WTC11 (cell line): ENCODE results near the gene ABCC6. TPM values are rescaled to one million over a fixed set of nuclear protein-coding genes. Genes with fewer than 3 reads are reported as not detected.
"Not testable (repeated sequence)": the region's sequence is repeated elsewhere in the genome, so short reads cannot be mapped to it uniquely, and the experiment has no call there.

Experiments used
- ATAC-seq: fragments of 200-7000 bp; cut with Tn5 transposase; 2 replicates; pipeline ENCODE4 v1.10.0; 2021; ENCODE audit warnings: mild to moderate bottlenecking, moderate library complexity
- CTCF ChIA-PET: fragments of 300-600 bp; sonication (Branson Sonifier 250); formaldehyde crosslinking; loops from one replicate; lab custom pipeline; 2021; ENCODE audit warnings: antibody characterized with exemption; lab: Charles Lee
- POLR2A ChIA-PET: fragments of 350-600 bp; sonication (Branson Sonifier 250); formaldehyde crosslinking; loops from one replicate; lab custom pipeline; 2021; ENCODE audit warnings: antibody characterized with exemption; lab: Charles Lee
- DNase-seq: peaks from one replicate; pipeline ENCODE4 v3.0.0; 2021; ENCODE audit warnings: low spot score
- H3K27ac Mint-ChIP-seq: 2 replicates; pipeline ENCODE4 v1.8.0; 2021; ENCODE audit warnings: mixed read lengths
- H3K27me3 Mint-ChIP-seq: 2 replicates; pipeline ENCODE4 v1.8.0; 2021; ENCODE audit warnings: low read depth, mild to moderate bottlenecking, moderate library complexity, mixed read lengths
- H3K36me3 Mint-ChIP-seq: 2 replicates; pipeline ENCODE4 v1.8.0; 2021; ENCODE audit warnings: mixed read lengths
- H3K4me1 Mint-ChIP-seq: 2 replicates; pipeline ENCODE4 v1.8.0; 2022; ENCODE audit warnings: mixed read lengths
- H3K4me3 Mint-ChIP-seq: 2 replicates; pipeline ENCODE4 v1.8.0; 2021; ENCODE audit warnings: mild to moderate bottlenecking, moderate library complexity, mixed read lengths
- H3K9me3 Mint-ChIP-seq: 2 replicates; pipeline ENCODE4 v1.8.0; 2021; ENCODE audit warnings: mixed read lengths
- total RNA-seq: library from RNA; stranded (reverse); gene quantifications from 3 replicates; pipeline ENCODE4 v1.2.3, GENCODE V29; 2021

The ABCC6 gene
- total RNA-seq, 1 experiment from 2014 or later = 1.3 TPM

GRCh38 chr16:16218787-16219186, 4.5 kb downstream of the ABCC6 start:
- H3K4me3 Mint-ChIP-seq, CTCF ChIA-PET, H3K4me1 Mint-ChIP-seq, DNase-seq, H3K27ac Mint-ChIP-seq, H3K36me3 Mint-ChIP-seq, POLR2A ChIA-PET, H3K27me3 Mint-ChIP-seq, H3K9me3 Mint-ChIP-seq, ATAC-seq: not testable (repeated sequence)

- ATAC-seq, H3K4me3 Mint-ChIP-seq, DNase-seq, H3K9me3 Mint-ChIP-seq, H3K27ac Mint-ChIP-seq, H3K27me3 Mint-ChIP-seq, CTCF ChIA-PET, H3K36me3 Mint-ChIP-seq, POLR2A ChIA-PET, H3K4me1 Mint-ChIP-seq: not testable (repeated sequence)
These were observed 4.9 kb downstream of the ABCC6 start for GRCh38 chr16:16218349-16218748.

GRCh38 chr16:16213863-16214293, 9.4 kb downstream of the ABCC6 start:
- H3K9me3 Mint-ChIP-seq, H3K4me3 Mint-ChIP-seq, H3K36me3 Mint-ChIP-seq, CTCF ChIA-PET, H3K27ac Mint-ChIP-seq, DNase-seq, H3K4me1 Mint-ChIP-seq, ATAC-seq, H3K27me3 Mint-ChIP-seq, POLR2A ChIA-PET: not testable (repeated sequence)

GRCh38 chr16:16211404-16211803, 11.9 kb downstream of the ABCC6 start:
- DNase-seq, ATAC-seq, H3K9me3 Mint-ChIP-seq, H3K36me3 Mint-ChIP-seq, H3K27ac Mint-ChIP-seq, CTCF ChIA-PET, H3K4me1 Mint-ChIP-seq, H3K27me3 Mint-ChIP-seq, H3K4me3 Mint-ChIP-seq: not testable (repeated sequence)
- POLR2A ChIA-PET = interaction anchor here (0.6 kb wide), 1 partner anchor 702 kb away, joined by 7 read pairs; no protein-coding TSS in a partner anchor

GRCh38 chr16:16208461-16208860, 14.8 kb downstream of the ABCC6 start:
- ATAC-seq, H3K4me1 Mint-ChIP-seq, H3K36me3 Mint-ChIP-seq, H3K4me3 Mint-ChIP-seq, DNase-seq, H3K27me3 Mint-ChIP-seq, POLR2A ChIA-PET, H3K9me3 Mint-ChIP-seq, H3K27ac Mint-ChIP-seq, CTCF ChIA-PET: not testable (repeated sequence)

- H3K9me3 Mint-ChIP-seq, H3K27ac Mint-ChIP-seq, H3K36me3 Mint-ChIP-seq, H3K4me1 Mint-ChIP-seq, POLR2A ChIA-PET, H3K4me3 Mint-ChIP-seq, CTCF ChIA-PET, ATAC-seq, H3K27me3 Mint-ChIP-seq, DNase-seq: not testable (repeated sequence)
These were observed 15.4 kb downstream of the ABCC6 start for GRCh38 chr16:16207787-16208334.

GRCh38 chr16:16207097-16207786, 16.1 kb downstream of the ABCC6 start:
- ATAC-seq = peak; percentile 43; the same call in 1 of the 2 replicates
- H3K27ac Mint-ChIP-seq, DNase-seq, H3K4me1 Mint-ChIP-seq, POLR2A ChIA-PET, H3K36me3 Mint-ChIP-seq, H3K27me3 Mint-ChIP-seq, H3K9me3 Mint-ChIP-seq, H3K4me3 Mint-ChIP-seq: not testable (repeated sequence)
- CTCF ChIA-PET = interaction anchor here (0.6 kb wide), 1 partner anchor 451 kb away, joined by 5 read pairs; no protein-coding TSS in a partner anchor

GRCh38 chr16:16205864-16206263, 17.4 kb downstream of the ABCC6 start:
- POLR2A ChIA-PET, H3K4me1 Mint-ChIP-seq, CTCF ChIA-PET, DNase-seq, H3K27ac Mint-ChIP-seq, H3K9me3 Mint-ChIP-seq, H3K36me3 Mint-ChIP-seq, ATAC-seq, H3K4me3 Mint-ChIP-seq, H3K27me3 Mint-ChIP-seq: not testable (repeated sequence)

- POLR2A ChIA-PET, ATAC-seq, DNase-seq, H3K36me3 Mint-ChIP-seq, CTCF ChIA-PET, H3K27ac Mint-ChIP-seq, H3K9me3 Mint-ChIP-seq, H3K27me3 Mint-ChIP-seq, H3K4me3 Mint-ChIP-seq, H3K4me1 Mint-ChIP-seq: not testable (repeated sequence)
These were observed 18.7 kb downstream of the ABCC6 start for GRCh38 chr16:16204552-16204951.

- POLR2A ChIA-PET, H3K4me3 Mint-ChIP-seq, H3K9me3 Mint-ChIP-seq, H3K27me3 Mint-ChIP-seq, ATAC-seq, H3K36me3 Mint-ChIP-seq, DNase-seq, H3K27ac Mint-ChIP-seq, H3K4me1 Mint-ChIP-seq, CTCF ChIA-PET: not testable (repeated sequence)
These were observed 19.8 kb downstream of the ABCC6 start for GRCh38 chr16:16203494-16203893.

GRCh38 chr16:16202400-16203143, 20.7 kb downstream of the ABCC6 start:
- H3K4me3 Mint-ChIP-seq, H3K27me3 Mint-ChIP-seq, H3K4me1 Mint-ChIP-seq, H3K9me3 Mint-ChIP-seq, H3K27ac Mint-ChIP-seq, H3K36me3 Mint-ChIP-seq, POLR2A ChIA-PET, CTCF ChIA-PET: not testable (repeated sequence)
- ATAC-seq = peak; percentile 81
- peak; percentile 67 for DNase-seq

- CTCF ChIA-PET = not testable (repeated sequence)
These were observed 21.4 kb downstream of the ABCC6 start for GRCh38 chr16:16201880-16202279.

More at GRCh38 chr16:16201880-16202279, 21.4 kb downstream of the ABCC6 start:
- POLR2A ChIA-PET, H3K4me3 Mint-ChIP-seq, ATAC-seq, H3K4me1 Mint-ChIP-seq, H3K36me3 Mint-ChIP-seq, H3K27ac Mint-ChIP-seq, H3K27me3 Mint-ChIP-seq, DNase-seq, H3K9me3 Mint-ChIP-seq: not testable (repeated sequence)
